IMR-90 (cell line): Measurements from ENCODE around the gene NPAS3. TPM values are rescaled to one million over a fixed set of nuclear protein-coding genes. Genes with fewer than 3 reads are reported as not detected.

ENCODE experiments used
- ATAC-seq: fragments of 200-7000 bp; cut with Tn5 transposase; 2 replicates; pipeline ENCODE4 v1.9.1; 2020; ENCODE audit warnings: low read depth, mild to moderate bottlenecking, moderate library complexity
- BruUV-seq: library from RNA; stranded (reverse); fragments of 400-500 nt; replicated peaks from 2 replicates; lab custom pipeline; 2021; lab: Mats Ljungman, UMichigan
- CTCF ChIA-PET: fragments of 300-600 bp; formaldehyde crosslinking; extraction: SDS; loops from one replicate; lab custom pipeline; 2021; ENCODE audit warnings: antibody characterized with exemption; lab: Yijun Ruan, JAX
- POLR2A ChIA-PET: fragments of 300-600 bp; sonication (Branson Sonifier 250); formaldehyde crosslinking; loops from one replicate; lab custom pipeline; 2022; ENCODE audit warnings: antibody characterized with exemption; ENCODE audit not compliant: unreplicated experiment; lab: Charles Lee
- DNase-seq: peaks from one replicate; pipeline ENCODE4 v3.0.0; 2013
- H2AFZ ChIP-seq: replicated peaks from 2 replicates; pipeline ENCODE3; 2013; ENCODE audit warnings: low read length, mild to moderate bottlenecking; ENCODE audit not compliant: poor library complexity
- H2AK5ac ChIP-seq: 2 replicates; pipeline ENCODE4 v1.6.1; 2013; ENCODE audit warnings: low read depth, low read length, inconsistent platforms
- H2AK9ac ChIP-seq: replicated peaks from 2 replicates; pipeline ENCODE3; 2013; ENCODE audit warnings: mild to moderate bottlenecking, low read depth, low read length, moderate library complexity; ENCODE audit not compliant: poor library complexity
- H2BK120ac ChIP-seq: 2 replicates; pipeline ENCODE4 v1.6.1; 2013; ENCODE audit warnings: low read depth, low read length, inconsistent platforms
- H2BK15ac ChIP-seq: 3 replicates; pipeline ENCODE4 v1.6.1; 2013; ENCODE audit warnings: low read depth, low read length, inconsistent platforms
- H2BK20ac ChIP-seq: 2 replicates; pipeline ENCODE4 v1.6.1; 2013; ENCODE audit warnings: low read depth, mild to moderate bottlenecking, inconsistent platforms, low read length, moderate library complexity
- H2BK5ac ChIP-seq: 2 replicates; pipeline ENCODE4 v1.6.1; 2013; ENCODE audit warnings: mild to moderate bottlenecking, low read depth, low read length, inconsistent platforms; ENCODE audit not compliant: poor library complexity, severe bottlenecking
- H3K14ac ChIP-seq: replicated peaks from 2 replicates; pipeline ENCODE4 v1.6.1; 2013; ENCODE audit warnings: low read depth, low read length, inconsistent platforms
- H3K18ac ChIP-seq: 2 replicates; pipeline ENCODE4 v1.6.1; 2013; ENCODE audit warnings: low read depth, low read length, control low read depth
- H3K23ac ChIP-seq: 2 replicates; pipeline ENCODE4 v1.6.1; 2013; ENCODE audit warnings: low read depth, low read length, inconsistent platforms
- H3K27ac ChIP-seq: 2 replicates; pipeline ENCODE4 v1.5.1; 2013; ENCODE audit warnings: mild to moderate bottlenecking, control low read depth, low read length; ENCODE audit not compliant: insufficient read depth
- H3K27me3 ChIP-seq: 2 replicates; pipeline ENCODE4 v1.6.1; 2013; ENCODE audit warnings: low read length; ENCODE audit not compliant: control insufficient read depth, insufficient read depth
- H3K36me3 ChIP-seq: 2 replicates; pipeline ENCODE4 v1.6.1; 2013; ENCODE audit warnings: low read length, mixed read lengths; ENCODE audit not compliant: control insufficient read depth, insufficient read depth
- H3K4ac ChIP-seq: 2 replicates; pipeline ENCODE4 v1.6.1; 2013; ENCODE audit warnings: low read depth, low read length, inconsistent platforms
- H3K4me1 ChIP-seq: 2 replicates; pipeline ENCODE4 v1.6.1; 2013; ENCODE audit warnings: low read length, mixed read lengths; ENCODE audit not compliant: control insufficient read depth, insufficient read depth
- H3K4me2 ChIP-seq: 2 replicates; pipeline ENCODE4 v1.6.1; 2013; ENCODE audit warnings: low read depth, mild to moderate bottlenecking, control low read depth, low read length, moderate library complexity
- H3K4me3 ChIP-seq: 2 replicates; pipeline ENCODE4 v1.5.1; 2013; ENCODE audit warnings: low read depth, mild to moderate bottlenecking, control low read depth, low read length, moderate library complexity; ENCODE audit not compliant: insufficient read depth
- H3K56ac ChIP-seq: 2 replicates; pipeline ENCODE4 v1.6.1; 2013; ENCODE audit warnings: low read length, inconsistent platforms; ENCODE audit not compliant: insufficient read depth; ENCODE audit errors: extremely low read depth
- H3K79me1 ChIP-seq, 2 experiments: 2 replicates each; pipeline ENCODE4 v1.6.1; 2013; ENCODE audit warnings: low read length in 2 of 2, inconsistent platforms in 1 of 2, low read depth in 1 of 2
- H3K9ac ChIP-seq: 2 replicates; pipeline ENCODE4 v1.6.1; 2013; ENCODE audit warnings: low read depth, low read length, control low read depth
- H3K9me1 ChIP-seq: 2 replicates; pipeline ENCODE4 v1.6.1; 2013; ENCODE audit warnings: low read length, inconsistent platforms; ENCODE audit not compliant: insufficient read depth
- H3K9me3 ChIP-seq: 2 replicates; pipeline ENCODE4 v1.6.1; 2013; ENCODE audit warnings: low read length; ENCODE audit not compliant: control insufficient read depth, insufficient read depth
- H4K20me1 ChIP-seq: 2 replicates; pipeline ENCODE4 v1.6.1; 2013; ENCODE audit warnings: low read length, inconsistent platforms; ENCODE audit not compliant: insufficient read depth
- H4K5ac ChIP-seq: 2 replicates; pipeline ENCODE4 v1.6.1; 2013; ENCODE audit warnings: mild to moderate bottlenecking, low read depth, low read length, control low read depth
- H4K8ac ChIP-seq, 2 experiments: 2 replicates each; pipeline ENCODE4 v1.6.1; 2013; ENCODE audit warnings: low read depth in 2 of 2, low read length in 2 of 2, control low read depth in 1 of 2, inconsistent platforms in 1 of 2
- H4K91ac ChIP-seq: 2 replicates; pipeline ENCODE4 v1.6.1; 2013; ENCODE audit warnings: low read depth, low read length, inconsistent platforms; ENCODE audit not compliant: insufficient read depth
- BHLHE40 ChIP-seq: fragments of 150-350 bp; IDR thresholded peaks from 2 replicates; pipeline ENCODE4 v1.6.1; 2016; ENCODE audit warnings: mild to moderate bottlenecking, low read depth, low read length
- CEBPB ChIP-seq: IDR thresholded peaks from 2 replicates; pipeline ENCODE4 v1.6.1; 2012; ENCODE audit warnings: low read depth, low read length, improper control_type of control experiment
- CHD1 ChIP-seq: IDR thresholded peaks from 2 replicates; pipeline ENCODE4 v1.6.1; 2012; ENCODE audit warnings: low read depth, low read length, improper control_type of control experiment
- FOS ChIP-seq: fragments of 150-350 bp; IDR thresholded peaks from 2 replicates; pipeline ENCODE4 v1.6.1; 2016; ENCODE audit warnings: low read depth, low read length
- MAFK ChIP-seq: IDR thresholded peaks from 2 replicates; pipeline ENCODE4 v1.6.1; 2012; ENCODE audit warnings: low read depth, low read length, improper control_type of control experiment
- MAZ ChIP-seq: IDR thresholded peaks from 2 replicates; pipeline ENCODE4 v1.6.1; 2012; ENCODE audit warnings: low read depth, mild to moderate bottlenecking, low read length, improper control_type of control experiment, moderate library complexity, borderline replicate concordance
- MXI1 ChIP-seq: IDR thresholded peaks from 2 replicates; pipeline ENCODE4 v1.6.1; 2012; ENCODE audit warnings: low read depth, mild to moderate bottlenecking, low read length, moderate library complexity, borderline replicate concordance
- NFE2L2 ChIP-seq: fragments of 150-350 bp; IDR thresholded peaks from 2 replicates; pipeline ENCODE4 v1.6.1; 2016; ENCODE audit warnings: low read depth, mild to moderate bottlenecking, low read length
- RAD21 ChIP-seq: IDR thresholded peaks from 2 replicates; pipeline ENCODE4 v1.6.1; 2012; ENCODE audit warnings: low read length, improper control_type of control experiment
- RCOR1 ChIP-seq: IDR thresholded peaks from 2 replicates; pipeline ENCODE4 v1.6.1; 2012; ENCODE audit warnings: mild to moderate bottlenecking, low read length, improper control_type of control experiment; ENCODE audit not compliant: insufficient replicate concordance
- RFX5 ChIP-seq: IDR thresholded peaks from 2 replicates; pipeline ENCODE4 v1.8.0; 2012; ENCODE audit warnings: low read depth, mild to moderate bottlenecking, low read length, moderate library complexity
- SMC3 ChIP-seq: fragments of 150-350 bp; IDR thresholded peaks from 2 replicates; pipeline ENCODE4 v1.6.1; 2016; ENCODE audit warnings: low read depth, mild to moderate bottlenecking, antibody characterized with exemption, low read length, moderate library complexity
- WGBS, 2 experiments: methylation state at CpG; one replicate each; pipeline versions ENCODE4 v1.1.5 to v1.1.7; 2013; ENCODE audit warnings: missing lambda C conversion rate in 2 of 2; ENCODE audit not compliant: insufficient read length in 1 of 2; ENCODE audit errors: extremely low coverage in 2 of 2; 5-methylcytosine and 5-hydroxymethylcytosine counted together
- dilution Hi-C: fragments of 300-500 bp; cut with HindIII; formaldehyde crosslinking; loops from one replicate; pipeline ENCODE4 v1.14.3; 2018; ENCODE audit warnings: low sequenced_read_pairs; ENCODE audit not compliant: unreplicated experiment
- in situ Hi-C: fragments of 300-500 bp; cut with MboI; formaldehyde crosslinking; loops from 3 replicates; pipeline ENCODE4 v1.14.3; 2019; ENCODE audit warnings: low sequenced_read_pairs, inconsistent platforms, mixed read lengths
- intact Hi-C: fragments of 100-400 bp; cut with micrococcal nuclease; formaldehyde crosslinking; loops from 2 replicates; pipeline ENCODE4 v1.10.0; 2022
- polyA plus RNA-seq, 3 experiments: library from polyadenylated mRNA; depleted of rRNA; stranded (reverse); fragments of >200 nt; gene quantifications; 2 replicates each; pipeline ENCODE4 v1.2.3, GENCODE V29; 2012; ENCODE audit warnings: low replicate concordance in 1 of 3
- total RNA-seq: library from RNA; depleted of rRNA; stranded (reverse); fragments of >200 nt; gene quantifications from 2 replicates; pipeline ENCODE4 v1.2.3, GENCODE V29; 2012
- TF ChIP-seq, protein P1 (sequence below): conservative IDR thresholded peaks from 2 replicates; pipeline ENCODE4 v1.5.1; 2012; ENCODE audit warnings: mild to moderate bottlenecking, low read depth, low read length, improper control_type of control experiment
- TF ChIP-seq, protein P2 (sequence below): fragments of 150-350 bp; IDR thresholded peaks from 2 replicates; pipeline ENCODE4 v1.6.1; 2017; ENCODE audit warnings: mild to moderate bottlenecking, antibody characterized with exemption, low read length, low read depth

Gene NPAS3
- total and polyA plus RNA-seq, 2 of the 4 experiments (the other 2 are of a cell fraction) = not detected

DNA sequence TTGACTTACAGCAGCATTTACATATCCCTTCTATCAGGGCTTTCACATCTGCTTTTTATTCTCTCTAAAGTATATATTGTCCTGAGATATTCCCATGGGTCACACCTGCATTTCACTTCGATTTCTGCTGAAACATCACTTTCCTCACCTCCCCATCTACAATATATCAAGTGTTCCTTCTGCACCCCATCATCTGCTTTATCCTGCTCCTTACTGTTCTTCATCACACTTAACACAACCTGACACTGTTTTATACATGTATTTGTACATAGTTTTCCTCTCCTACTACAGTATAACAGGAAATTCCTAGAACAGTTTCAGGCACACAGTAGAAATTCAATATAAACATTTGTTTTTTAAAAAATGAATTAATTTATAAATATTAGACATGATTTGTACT lies 809.1 kb downstream of the NPAS3 start:
- DNase-seq (no peak), ATAC-seq (no peak)
- no peak overlapping the region for H3K4me2 ChIP-seq
- no peaks in the 10 kb centered on the region for H3K27me3 ChIP-seq
- H2BK120ac ChIP-seq = no peak overlapping the region
- in situ Hi-C loops (no loop called here), intact Hi-C loops (no loop called here), dilution Hi-C loops (no loop called here)
- no peaks in the 10 kb centered on the region for H4K20me1 ChIP-seq
- H3K4ac ChIP-seq = no peak overlapping the region
- no peaks in the 10 kb centered on the region for H3K4me1 ChIP-seq
- no peak overlapping the region for H3K14ac ChIP-seq
- CTCF ChIA-PET = no interaction called here
- H2BK20ac ChIP-seq = no peak overlapping the region
- H2AK9ac ChIP-seq = no peak overlapping the region
- no peak overlapping the region for H2BK5ac ChIP-seq
- TF ChIP-seq RAD21 = no peak
- TF ChIP-seq, protein P1, sequence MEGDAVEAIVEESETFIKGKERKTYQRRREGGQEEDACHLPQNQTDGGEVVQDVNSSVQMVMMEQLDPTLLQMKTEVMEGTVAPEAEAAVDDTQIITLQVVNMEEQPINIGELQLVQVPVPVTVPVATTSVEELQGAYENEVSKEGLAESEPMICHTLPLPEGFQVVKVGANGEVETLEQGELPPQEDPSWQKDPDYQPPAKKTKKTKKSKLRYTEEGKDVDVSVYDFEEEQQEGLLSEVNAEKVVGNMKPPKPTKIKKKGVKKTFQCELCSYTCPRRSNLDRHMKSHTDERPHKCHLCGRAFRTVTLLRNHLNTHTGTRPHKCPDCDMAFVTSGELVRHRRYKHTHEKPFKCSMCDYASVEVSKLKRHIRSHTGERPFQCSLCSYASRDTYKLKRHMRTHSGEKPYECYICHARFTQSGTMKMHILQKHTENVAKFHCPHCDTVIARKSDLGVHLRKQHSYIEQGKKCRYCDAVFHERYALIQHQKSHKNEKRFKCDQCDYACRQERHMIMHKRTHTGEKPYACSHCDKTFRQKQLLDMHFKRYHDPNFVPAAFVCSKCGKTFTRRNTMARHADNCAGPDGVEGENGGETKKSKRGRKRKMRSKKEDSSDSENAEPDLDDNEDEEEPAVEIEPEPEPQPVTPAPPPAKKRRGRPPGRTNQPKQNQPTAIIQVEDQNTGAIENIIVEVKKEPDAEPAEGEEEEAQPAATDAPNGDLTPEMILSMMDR = no peak
- no peak for TF ChIP-seq SMC3
- TF ChIP-seq MAZ = no peak
- no peak for TF ChIP-seq MXI1
- TF ChIP-seq RCOR1 = no peak
- TF ChIP-seq CEBPB = no peak
- no peak for TF ChIP-seq MAFK
- TF ChIP-seq BHLHE40 = no peak
- TF ChIP-seq CHD1 = no peak
- TF ChIP-seq RFX5 = no peak
- TF ChIP-seq, protein P2, sequence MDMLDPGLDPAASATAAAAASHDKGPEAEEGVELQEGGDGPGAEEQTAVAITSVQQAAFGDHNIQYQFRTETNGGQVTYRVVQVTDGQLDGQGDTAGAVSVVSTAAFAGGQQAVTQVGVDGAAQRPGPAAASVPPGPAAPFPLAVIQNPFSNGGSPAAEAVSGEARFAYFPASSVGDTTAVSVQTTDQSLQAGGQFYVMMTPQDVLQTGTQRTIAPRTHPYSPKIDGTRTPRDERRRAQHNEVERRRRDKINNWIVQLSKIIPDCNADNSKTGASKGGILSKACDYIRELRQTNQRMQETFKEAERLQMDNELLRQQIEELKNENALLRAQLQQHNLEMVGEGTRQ = no peak
- no peak for TF ChIP-seq FOS
- TF ChIP-seq NFE2L2 = no peak
- no peak overlapping the region for H3K18ac ChIP-seq
- H3K9me3 ChIP-seq = no peaks in the 10 kb centered on the region
- no peaks in the 10 kb centered on the region for H3K79me1 ChIP-seq
- H3K23ac ChIP-seq = no peak overlapping the region
- H4K5ac ChIP-seq = no peak overlapping the region
- no peak overlapping the region for H3K4me3 ChIP-seq
- H2AFZ ChIP-seq = no peak overlapping the region
- no peak overlapping the region for H3K9ac ChIP-seq
- no peak overlapping the region for H4K8ac ChIP-seq
- POLR2A ChIA-PET = no interaction called here
- no CpG with 5 or more reads among the region's 1 CpG for WGBS, 2 experiments
- H2AK5ac ChIP-seq = no peak overlapping the region
- H3K27ac ChIP-seq = no peak overlapping the region
- H3K56ac ChIP-seq = no peak overlapping the region
- no TSS peak for BruUV-seq
- no peak overlapping the region for H2BK15ac ChIP-seq
- H3K9me1 ChIP-seq = no peaks in the 10 kb centered on the region
- H3K36me3 ChIP-seq = no peaks in the 10 kb centered on the region
- no peak overlapping the region for H4K91ac ChIP-seq
